HepG2 (cell line): ENCODE results near the gene AGK. TPM values are rescaled to one million over a fixed set of nuclear protein-coding genes. Genes with fewer than 3 reads are reported as not detected.

Experiments used
- ATAC-seq: fragments of 200-7000 bp; cut with Tn5 transposase; 3 replicates; pipeline ENCODE4 v1.9.1; 2020; ENCODE audit warnings: mild to moderate bottlenecking, moderate library complexity
- BruUV-seq: library from RNA; stranded (reverse); fragments of 400-500 nt; replicated peaks from 2 replicates; lab custom pipeline; 2021; lab: Mats Ljungman, UMichigan
- CTCF ChIA-PET: fragments of 300-600 bp; formaldehyde crosslinking; extraction: SDS; loops from one replicate; lab custom pipeline; 2021; ENCODE audit warnings: low total read pairs, inconsistent platforms, low intra/inter-chr PET ratio; lab: Yijun Ruan, JAX
- POLR2A ChIA-PET: fragments of 350-600 bp; sonication (Branson Sonifier 250); formaldehyde crosslinking; loops from one replicate; lab custom pipeline; 2020; ENCODE audit warnings: antibody characterized with exemption, inconsistent platforms; lab: Yijun Ruan, JAX
- DNase-seq: peaks from one replicate; pipeline ENCODE4 v3.0.0-alpha.2; 2015; ENCODE audit warnings: low spot score
- FAIRE-seq: peaks from 3 replicates; lab custom pipeline; 2011; peaks lifted over from hg19 to GRCh38; lab: Jason Lieb, UNC
- H2AFZ ChIP-seq: one replicate; pipeline ENCODE4 v1.6.1; 2011; ENCODE audit warnings: low read length, inconsistent platforms
- H3K27ac ChIP-seq: fragments of 300-600 bp; 3 replicates; pipeline ENCODE4 v1.8.0; 2011; ENCODE audit warnings: mixed run types, mild to moderate bottlenecking, mixed read lengths, low read length, inconsistent platforms; ENCODE audit not compliant: insufficient read depth; ENCODE audit errors: extremely low read length
- H3K27me3 ChIP-seq, 2 experiments: fragments of 200-600 bp in 1 of 2; 2 replicates in 1 of 2; 3 replicates in 1 of 2; pipeline versions ENCODE4 v1.6.0 to v1.8.0; 2011; ENCODE audit warnings: low read length in 2 of 2, mild to moderate bottlenecking in 2 of 2, moderate library complexity in 2 of 2, inconsistent platforms in 1 of 2; ENCODE audit not compliant: insufficient read depth in 2 of 2, control insufficient read depth in 1 of 2
- H3K36me3 ChIP-seq, 2 experiments: fragments of 200-600 bp in 1 of 2; replicated peaks in 1 of 2; 2 replicates in 1 of 2; 3 replicates in 1 of 2; pipeline versions ENCODE4 v1.5.1 to v1.8.0; 2011; ENCODE audit warnings: low read length in 2 of 2, inconsistent platforms in 1 of 2; ENCODE audit not compliant: insufficient read depth in 2 of 2, control insufficient read depth in 1 of 2
- H3K4me1 ChIP-seq: 2 replicates; pipeline ENCODE4 v1.5.1; 2012; ENCODE audit warnings: low read length, inconsistent platforms; ENCODE audit not compliant: insufficient read depth
- H3K4me2 ChIP-seq: 2 replicates; pipeline ENCODE4 v1.6.0; 2011; ENCODE audit warnings: low read depth, low read length, inconsistent platforms
- H3K4me3 ChIP-seq, 3 experiments: fragments of 200-600 bp in 1 of 3; sonication (generic), shearing (Covaris generic) in 1 of 3; replicated peaks in 1 of 3; 2 replicates each; pipeline ENCODE4 v1.5.1; 2011 to 2016; ENCODE audit warnings: low read length in 3 of 3, inconsistent platforms in 2 of 3, low read depth in 2 of 3, mild to moderate bottlenecking in 2 of 3, control low read depth in 1 of 3, mixed read lengths in 1 of 3; ENCODE audit not compliant: insufficient read depth in 1 of 3
- H3K79me2 ChIP-seq: one replicate; pipeline ENCODE4 v1.6.1; 2011; ENCODE audit warnings: low read length, inconsistent platforms; ENCODE audit not compliant: insufficient read depth
- H3K9ac ChIP-seq: 2 replicates; pipeline ENCODE4 v1.6.0; 2011; ENCODE audit warnings: mild to moderate bottlenecking, low read depth, low read length, inconsistent platforms; ENCODE audit not compliant: insufficient read depth
- H3K9me3 ChIP-seq: 2 replicates; pipeline ENCODE4 v1.5.1; 2012; ENCODE audit warnings: mild to moderate bottlenecking, low read length
- H4K20me1 ChIP-seq: 2 replicates; pipeline ENCODE4 v1.6.0; 2011; ENCODE audit warnings: inconsistent platforms, mild to moderate bottlenecking, low read length, moderate library complexity; ENCODE audit not compliant: insufficient read depth
- CENPX ChIP-seq: sonication (generic); formaldehyde crosslinking; IDR thresholded peaks from 2 replicates; pipeline ENCODE4 v1.9.0; 2021; ENCODE audit warnings: mild to moderate bottlenecking, missing genetic modification reagents, moderate library complexity
- EP300 ChIP-seq, 3 experiments: sonication (generic) in 1 of 3; formaldehyde crosslinking in 1 of 3; IDR thresholded peaks; 2 replicates each; pipeline versions ENCODE4 v1.5.1 to v1.6.1; 2011 to 2020; ENCODE audit warnings: low read depth in 2 of 3, low read length in 2 of 3, borderline replicate concordance in 1 of 3, improper control_type of control experiment in 1 of 3, mild to moderate bottlenecking in 1 of 3, missing genetic modification reagents in 1 of 3, moderate library complexity in 1 of 3
- FOXA1 ChIP-seq, 2 experiments: fragments of 450-650 bp in 1 of 2; sonication (generic) in 1 of 2; formaldehyde crosslinking in 1 of 2; IDR thresholded peaks; 2 replicates each; pipeline versions ENCODE4 v1.4.0 to v1.6.1; 2016 to 2020; ENCODE audit warnings: missing genetic modification reagents in 1 of 2
- FOXK2 ChIP-seq: fragments of 450-650 bp; IDR thresholded peaks from 2 replicates; pipeline ENCODE4 v1.6.1; 2016
- GZF1 ChIP-seq: sonication (generic); formaldehyde crosslinking; IDR thresholded peaks from 2 replicates; pipeline ENCODE4 v1.5.1; 2020; ENCODE audit warnings: mild to moderate bottlenecking, missing genetic modification reagents
- IRF2 ChIP-seq: IDR thresholded peaks from 2 replicates; pipeline ENCODE4 v1.6.1; 2018; ENCODE audit warnings: missing genetic modification reagents, missing compliant biosample characterization
- NR2F1 ChIP-seq, 2 experiments: fragments of 450-650 bp in 1 of 2; formaldehyde crosslinking in 1 of 2; IDR thresholded peaks; 2 replicates each; pipeline versions ENCODE4 v1.5.0 to v1.6.1; 2016 to 2020; ENCODE audit warnings: mild to moderate bottlenecking in 1 of 2, missing compliant biosample characterization in 1 of 2, missing genetic modification reagents in 1 of 2, moderate library complexity in 1 of 2
- PRPF4 ChIP-seq: fragments of 200-400 bp; formaldehyde crosslinking; IDR thresholded peaks from 2 replicates; pipeline ENCODE4 v1.6.1; 2016; ENCODE audit warnings: low read length, low read depth; ENCODE audit not compliant: poor library complexity, severe bottlenecking
- RBAK ChIP-seq: sonication (generic); formaldehyde crosslinking; IDR thresholded peaks from 2 replicates; pipeline ENCODE4 v1.5.1; 2020; ENCODE audit warnings: mild to moderate bottlenecking, missing genetic modification reagents
- RBFOX2 ChIP-seq: fragments of 200-400 bp; formaldehyde crosslinking; IDR thresholded peaks from 2 replicates; pipeline ENCODE4 v1.6.1; 2017; ENCODE audit warnings: low read depth, mild to moderate bottlenecking, low read length
- RORA ChIP-seq: sonication (generic); formaldehyde crosslinking; IDR thresholded peaks from 2 replicates; pipeline ENCODE4 v1.5.0; 2020; ENCODE audit warnings: mild to moderate bottlenecking, missing genetic modification reagents, moderate library complexity
- SATB2 ChIP-seq: sonication (generic); formaldehyde crosslinking; IDR thresholded peaks from 2 replicates; pipeline ENCODE4 v1.5.0; 2020; ENCODE audit warnings: missing genetic modification reagents
- TBX3 ChIP-seq: fragments of 450-650 bp; IDR thresholded peaks from 2 replicates; pipeline ENCODE4 v1.6.1; 2017; ENCODE audit warnings: antibody characterized with exemption, mild to moderate bottlenecking, inconsistent platforms, borderline replicate concordance
- ZFP82 ChIP-seq: sonication (generic); formaldehyde crosslinking; IDR thresholded peaks from 2 replicates; pipeline ENCODE4 v1.5.1; 2020; ENCODE audit warnings: mild to moderate bottlenecking, missing genetic modification reagents, borderline replicate concordance
- ZKSCAN5 ChIP-seq: sonication (generic); formaldehyde crosslinking; IDR thresholded peaks from 2 replicates; pipeline ENCODE4 v1.5.1; 2020; ENCODE audit warnings: mild to moderate bottlenecking, missing genetic modification reagents
- ZNF33B ChIP-seq: sonication (generic); formaldehyde crosslinking; IDR thresholded peaks from 2 replicates; pipeline ENCODE4 v1.5.1; 2020; ENCODE audit warnings: mild to moderate bottlenecking, missing genetic modification reagents
- ZNF367 ChIP-seq: sonication (generic); formaldehyde crosslinking; IDR thresholded peaks from 2 replicates; pipeline ENCODE4 v1.4.0; 2020; ENCODE audit warnings: missing genetic modification reagents, borderline replicate concordance
- ZNF563 ChIP-seq: sonication (generic); formaldehyde crosslinking; IDR thresholded peaks from 2 replicates; pipeline ENCODE4 v1.8.0; 2022; ENCODE audit warnings: mild to moderate bottlenecking, moderate library complexity, missing genetic modification reagents
- WGBS: methylation state at CpG from one replicate; pipeline ENCODE4 v1.1.6; 2017; ENCODE audit warnings: low lambda C conversion rate; 5-methylcytosine and 5-hydroxymethylcytosine counted together
- in situ Hi-C: cut with HindIII; loops from 2 replicates; pipeline ENCODE4 v1.10.0; 2017; ENCODE audit warnings: low pct_unique_long_range_greater_than_20kb; ENCODE audit not compliant: extremely low pct_ligation_motif_present
- intact Hi-C: fragments of 100-400 bp; cut with micrococcal nuclease; formaldehyde crosslinking; loops from one replicate; pipeline ENCODE4 v1.10.0; 2022; ENCODE audit not compliant: unreplicated experiment
- polyA plus RNA-seq, 8 experiments: library from polyadenylated mRNA; depleted of rRNA in 3 of 8; stranded (reverse) in 7 of 8; unstranded in 1 of 8; fragments of >200 nt; fragmentation: Illumina TruSeq in 4 of 8; extraction: Trizol in 4 of 8; gene quantifications; 2 replicates each; pipeline versions ENCODE4 v1.2.1 to v1.2.3, GENCODE V29; 2011 to 2016; ENCODE audit warnings: low read depth in 4 of 8, missing spikeins in 1 of 8, mixed read lengths in 1 of 8; ENCODE audit not compliant: insufficient read depth in 1 of 8
- total RNA-seq, 5 experiments: library from RNA; depleted of rRNA; stranded (reverse); fragments of >200 nt; fragmentation: Illumina TruSeq; extraction: Trizol; gene quantifications; 2 replicates each; pipeline ENCODE4 v1.2.3, GENCODE V29; 2016; ENCODE audit warnings: low read depth in 1 of 5
- TF ChIP-seq, protein P1 (sequence below): sonication (generic); formaldehyde crosslinking; conservative IDR thresholded peaks from 2 replicates; pipeline ENCODE4 v1.4.0; 2020; ENCODE audit warnings: missing genetic modification reagents
- TF ChIP-seq, protein P2 (sequence below): sonication (generic); formaldehyde crosslinking; IDR thresholded peaks from 2 replicates; pipeline ENCODE4 v1.4.0; 2020; ENCODE audit warnings: mild to moderate bottlenecking, missing genetic modification reagents

AGK gene
- total and polyA plus RNA-seq, 2 of the 13 experiments (the other 11 are each of a cell fraction or from before 2014, with no cell fraction given): 23.7 to 30.1 TPM

DNA sequence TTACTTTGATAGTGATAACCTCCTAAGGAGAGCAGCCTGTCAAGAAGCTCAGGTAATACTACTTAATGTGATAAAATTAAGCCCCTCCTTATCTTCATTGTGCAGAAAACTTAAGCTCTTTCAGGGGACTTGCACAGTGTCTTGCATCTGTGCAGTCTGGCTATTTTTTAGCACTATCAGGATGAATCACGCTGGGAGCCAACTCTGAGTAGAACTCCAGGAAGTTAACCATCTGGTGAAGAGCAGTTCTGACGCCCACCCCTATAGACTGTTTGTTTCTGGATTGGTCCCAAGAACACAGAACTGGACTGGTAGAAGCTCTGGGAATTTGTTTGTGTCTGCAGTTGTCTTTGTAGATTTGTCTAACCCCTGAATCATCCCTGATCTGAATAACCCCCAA is 41.9 kb downstream of the AGK start:
- Histone ChIP-seq H4K20me1 (no peaks in the 10 kb centered on the region), H3K27me3 (no peaks in the 10 kb centered on the region), H3K4me2 (no peak overlapping the region), H3K4me1 (no peaks in the 10 kb centered on the region), H3K27ac (no peak overlapping the region), H3K36me3 (peaks cover 4 to 7% of the 10 kb centered on the region in 2 experiments), H3K9ac (no peak overlapping the region), H3K9me3 (no peaks in the 10 kb centered on the region), H3K4me3 (no peak overlapping the region), H2AFZ (no peak overlapping the region), H3K79me2 (no peaks in the 10 kb centered on the region)
- in situ Hi-C loops (no loop called here), intact Hi-C loops (no loop called here)
- DNase-seq: no peak
- WGBS: 92% methylated on average over 2 of the region's 2 CpGs
- no TSS peak for BruUV-seq
- no peak for FAIRE-seq
- no peak for ATAC-seq
- ChIA-PET CTCF (no interaction called here), POLR2A (no interaction called here)
- TF ChIP-seq RORA (CRISPR knock-in tag) (no peak), CENPX (CRISPR knock-in tag) (no peak), ZNF367 (CRISPR knock-in tag) (no peak), TBX3 (no peak), EP300 (IDR thresholded peaks at IDR 0.05; ENCODE audit: low read depth in 2 of 2, low read length in 2 of 2) (no peak), EP300 (CRISPR knock-in tag; IDR thresholded peaks at IDR 0.05; ENCODE audit: borderline replicate concordance) (no peak), IRF2 (CRISPR knock-in tag) (no peak), RBFOX2 (no peak), ZNF33B (CRISPR knock-in tag) (no peak), NR2F1 (CRISPR knock-in tag; IDR thresholded peaks at IDR 0.05) (no peak), PRPF4 (no peak), GZF1 (no peak), ZFP82 (CRISPR knock-in tag) (no peak), ZNF563 (CRISPR knock-in tag) (no peak), SATB2 (no peak), ZKSCAN5 (CRISPR knock-in tag) (no peak), FOXK2 (no peak), FOXA1 (IDR thresholded peaks at IDR 0.05) (no peak), FOXA1 (CRISPR knock-in tag; IDR thresholded peaks at IDR 0.05) (no peak), RBAK (CRISPR knock-in tag) (no peak)
- TF ChIP-seq, protein P1, sequence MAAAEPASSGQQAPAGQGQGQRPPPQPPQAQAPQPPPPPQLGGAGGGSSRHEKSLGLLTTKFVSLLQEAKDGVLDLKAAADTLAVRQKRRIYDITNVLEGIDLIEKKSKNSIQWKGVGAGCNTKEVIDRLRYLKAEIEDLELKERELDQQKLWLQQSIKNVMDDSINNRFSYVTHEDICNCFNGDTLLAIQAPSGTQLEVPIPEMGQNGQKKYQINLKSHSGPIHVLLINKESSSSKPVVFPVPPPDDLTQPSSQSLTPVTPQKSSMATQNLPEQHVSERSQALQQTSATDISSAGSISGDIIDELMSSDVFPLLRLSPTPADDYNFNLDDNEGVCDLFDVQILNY: no peak
- TF ChIP-seq, protein P2, sequence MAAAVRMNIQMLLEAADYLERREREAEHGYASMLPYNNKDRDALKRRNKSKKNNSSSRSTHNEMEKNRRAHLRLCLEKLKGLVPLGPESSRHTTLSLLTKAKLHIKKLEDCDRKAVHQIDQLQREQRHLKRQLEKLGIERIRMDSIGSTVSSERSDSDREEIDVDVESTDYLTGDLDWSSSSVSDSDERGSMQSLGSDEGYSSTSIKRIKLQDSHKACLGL (CRISPR knock-in tag): no peak
